B cell (primary cell): ENCODE measurements around the gene KRAS.

Experiments used
- EZH2 ChIP-seq: IDR thresholded peaks from 2 replicates; pipeline ENCODE4 v1.6.1; 2012; ENCODE audit warnings: borderline replicate concordance, low read depth, mild to moderate bottlenecking, moderate library complexity, low read length; ENCODE audit not compliant: insufficient read depth, poor library complexity, severe bottlenecking
- TF ChIP-seq, protein P1 (sequence below): fragments of 200-600 bp; IDR thresholded peaks from one replicate; pipeline ENCODE4 v1.8.0; 2022; ENCODE audit warnings: antibody characterized with exemption, mild to moderate bottlenecking

DNA sequence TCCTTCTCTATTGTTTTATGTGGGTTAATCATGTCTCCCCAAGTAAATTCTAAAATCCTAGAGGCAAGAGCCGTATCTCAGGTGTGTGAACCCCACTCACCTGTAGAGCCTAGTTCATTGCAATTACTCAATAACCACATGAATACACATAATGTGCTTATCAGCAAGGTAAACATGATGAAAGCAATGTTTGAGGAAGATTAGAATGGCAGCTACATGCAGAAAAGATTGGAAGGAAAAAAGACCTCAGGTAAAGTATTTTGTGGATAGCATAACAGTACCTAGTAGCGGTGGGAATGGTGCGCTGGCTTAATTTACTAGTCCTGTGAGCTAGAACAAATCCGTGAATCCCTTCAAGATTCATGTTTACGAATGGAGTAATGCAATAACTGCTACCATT is 5.3 kb upstream of the KRAS start:
- TF ChIP-seq, protein P1, sequence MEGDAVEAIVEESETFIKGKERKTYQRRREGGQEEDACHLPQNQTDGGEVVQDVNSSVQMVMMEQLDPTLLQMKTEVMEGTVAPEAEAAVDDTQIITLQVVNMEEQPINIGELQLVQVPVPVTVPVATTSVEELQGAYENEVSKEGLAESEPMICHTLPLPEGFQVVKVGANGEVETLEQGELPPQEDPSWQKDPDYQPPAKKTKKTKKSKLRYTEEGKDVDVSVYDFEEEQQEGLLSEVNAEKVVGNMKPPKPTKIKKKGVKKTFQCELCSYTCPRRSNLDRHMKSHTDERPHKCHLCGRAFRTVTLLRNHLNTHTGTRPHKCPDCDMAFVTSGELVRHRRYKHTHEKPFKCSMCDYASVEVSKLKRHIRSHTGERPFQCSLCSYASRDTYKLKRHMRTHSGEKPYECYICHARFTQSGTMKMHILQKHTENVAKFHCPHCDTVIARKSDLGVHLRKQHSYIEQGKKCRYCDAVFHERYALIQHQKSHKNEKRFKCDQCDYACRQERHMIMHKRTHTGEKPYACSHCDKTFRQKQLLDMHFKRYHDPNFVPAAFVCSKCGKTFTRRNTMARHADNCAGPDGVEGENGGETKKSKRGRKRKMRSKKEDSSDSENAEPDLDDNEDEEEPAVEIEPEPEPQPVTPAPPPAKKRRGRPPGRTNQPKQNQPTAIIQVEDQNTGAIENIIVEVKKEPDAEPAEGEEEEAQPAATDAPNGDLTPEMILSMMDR: no peak
- TF ChIP-seq EZH2: no peak
